ENCODE results near the gene RPS14. TPM values are rescaled to one million over a fixed set of nuclear protein-coding genes. Genes with fewer than 3 reads are reported as not detected.

The RPS14 gene
- total and polyA plus RNA-seq, 9 of the 15 experiments (the other 6 are each of a cell fraction or from before 2014, with no cell fraction given): 1,824 to 5,983 (median 3,017) TPM

DNA sequence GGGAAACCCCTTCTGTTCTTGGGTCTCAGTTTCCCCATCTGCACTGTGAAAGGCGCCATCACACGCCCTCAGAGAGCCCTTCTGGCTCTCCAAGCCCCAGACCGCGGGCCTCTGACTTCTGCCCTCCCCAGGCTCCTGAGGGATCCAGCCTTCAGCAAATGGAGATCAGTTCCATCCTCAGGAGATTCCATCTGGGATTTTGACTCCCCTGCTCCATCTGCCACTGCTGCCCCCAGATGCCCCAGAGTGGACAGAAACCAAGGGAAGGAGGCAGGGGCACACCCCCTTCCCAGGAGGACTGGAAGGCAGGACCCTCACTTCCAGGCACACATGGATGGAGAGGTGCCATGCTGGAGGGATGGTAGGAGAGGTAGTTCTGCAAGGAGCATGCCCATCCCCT lies 18.7 kb upstream of the RPS14 start:
- Histone ChIP-seq H3K36me3 (ENCODE audit: control insufficient read depth, insufficient read depth, low read length) (no peaks in the 10 kb centered on the region), H3K9ac (ENCODE audit: insufficient read depth in 1 of 2, low read depth in 2 of 2, low read length in 2 of 2) (peak overlapping the region in 1 of 2 experiments; percentile 48; a peak in 2 of 4 replicates), H3K4me2 (ENCODE audit: insufficient read depth, low read length) (no peak overlapping the region), H3K27me3 (ENCODE audit: control insufficient read depth in 2 of 2, insufficient read depth in 2 of 2, low read length in 2 of 2) (no peaks in the 10 kb centered on the region), H3K4me1 (replicated peaks in 1 of 2; ENCODE audit: control insufficient read depth in 2 of 2, insufficient read depth in 2 of 2, low read length in 2 of 2) (peaks cover 4% of the 10 kb centered on the region in 2 experiments; a peak in 1 of 5 replicates), H3K9me1 (ENCODE audit: control insufficient read depth, insufficient read depth, low read length) (no peaks in the 10 kb centered on the region), H2AFZ (ENCODE audit: low read depth, low read length) (no peak overlapping the region), H4K20me1 (replicated peaks; ENCODE audit: control insufficient read depth, insufficient read depth, low read length) (no peaks in the 10 kb centered on the region), H3K27ac (ENCODE audit: extremely low read depth, low read depth, low read length) (no peak overlapping the region), H3K79me2 (ENCODE audit: control insufficient read depth, insufficient read depth, low read length) (no peaks in the 10 kb centered on the region), H3K9me3 (replicated peaks; ENCODE audit: control insufficient read depth, insufficient read depth, low read depth, low read length) (no peaks in the 10 kb centered on the region), H3K4me3 (no peak overlapping the region)
- in situ Hi-C loops (cut with MboI): no loop called here
- BruUV-seq (replicated peaks): no TSS peak
- intact Hi-C loops (cut with micrococcal nuclease): no loop called here
- POLR2A ChIA-PET: no interaction called here
- FAIRE-seq: no peak
- no peak for DNase-seq (ENCODE audit: extremely low read depth in 1 of 4, low spot score in 3 of 4)
- WGBS (ENCODE audit: insufficient coverage, low coverage, missing lambda C conversion rate): 19% methylated on average over 3 of the region's 4 CpGs
- no peak for ATAC-seq
- TF ChIP-seq, protein P1, sequence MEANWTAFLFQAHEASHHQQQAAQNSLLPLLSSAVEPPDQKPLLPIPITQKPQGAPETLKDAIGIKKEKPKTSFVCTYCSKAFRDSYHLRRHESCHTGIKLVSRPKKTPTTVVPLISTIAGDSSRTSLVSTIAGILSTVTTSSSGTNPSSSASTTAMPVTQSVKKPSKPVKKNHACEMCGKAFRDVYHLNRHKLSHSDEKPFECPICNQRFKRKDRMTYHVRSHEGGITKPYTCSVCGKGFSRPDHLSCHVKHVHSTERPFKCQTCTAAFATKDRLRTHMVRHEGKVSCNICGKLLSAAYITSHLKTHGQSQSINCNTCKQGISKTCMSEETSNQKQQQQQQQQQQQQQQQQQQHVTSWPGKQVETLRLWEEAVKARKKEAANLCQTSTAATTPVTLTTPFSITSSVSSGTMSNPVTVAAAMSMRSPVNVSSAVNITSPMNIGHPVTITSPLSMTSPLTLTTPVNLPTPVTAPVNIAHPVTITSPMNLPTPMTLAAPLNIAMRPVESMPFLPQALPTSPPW (CRISPR knock-in tag; IDR thresholded peaks at IDR 0.05): no peak
- TF ChIP-seq HSF4 (CRISPR knock-in tag; IDR thresholded peaks at IDR 0.05; ENCODE audit: borderline replicate concordance) (no peak), NRF1 (conservative IDR thresholded peaks at IDR 0.05 in 1 of 2, IDR thresholded peaks at IDR 0.05 in 1 of 2) (no peak), CHCHD3 (CRISPR knock-in tag; IDR thresholded peaks at IDR 0.05) (no peak), HDGF (IDR thresholded peaks at IDR 0.05) (no peak), ZNF263 (CRISPR knock-in tag; IDR thresholded peaks at IDR 0.05; ENCODE audit: borderline replicate concordance) (no peak), NFXL1 (CRISPR knock-in tag; IDR thresholded peaks at IDR 0.05) (no peak), SUPT5H (IDR thresholded peaks at IDR 0.05) (no peak), RBM15 (IDR thresholded peaks at IDR 0.05; ENCODE audit: insufficient read depth, low read length) (no peak), MCM3 (IDR thresholded peaks at IDR 0.05) (no peak)
- TF ChIP-seq, protein P2, sequence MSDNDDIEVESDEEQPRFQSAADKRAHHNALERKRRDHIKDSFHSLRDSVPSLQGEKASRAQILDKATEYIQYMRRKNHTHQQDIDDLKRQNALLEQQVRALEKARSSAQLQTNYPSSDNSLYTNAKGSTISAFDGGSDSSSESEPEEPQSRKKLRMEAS (CRISPR knock-in tag; IDR thresholded peaks at IDR 0.05): no peak
- TF ChIP-seq, protein P3, sequence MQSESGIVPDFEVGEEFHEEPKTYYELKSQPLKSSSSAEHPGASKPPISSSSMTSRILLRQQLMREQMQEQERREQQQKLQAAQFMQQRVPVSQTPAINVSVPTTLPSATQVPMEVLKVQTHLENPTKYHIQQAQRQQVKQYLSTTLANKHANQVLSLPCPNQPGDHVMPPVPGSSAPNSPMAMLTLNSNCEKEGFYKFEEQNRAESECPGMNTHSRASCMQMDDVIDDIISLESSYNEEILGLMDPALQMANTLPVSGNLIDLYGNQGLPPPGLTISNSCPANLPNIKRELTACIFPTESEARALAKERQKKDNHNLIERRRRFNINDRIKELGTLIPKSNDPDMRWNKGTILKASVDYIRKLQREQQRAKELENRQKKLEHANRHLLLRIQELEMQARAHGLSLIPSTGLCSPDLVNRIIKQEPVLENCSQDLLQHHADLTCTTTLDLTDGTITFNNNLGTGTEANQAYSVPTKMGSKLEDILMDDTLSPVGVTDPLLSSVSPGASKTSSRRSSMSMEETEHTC (IDR thresholded peaks at IDR 0.05): no peak
- TF ChIP-seq, protein P4, sequence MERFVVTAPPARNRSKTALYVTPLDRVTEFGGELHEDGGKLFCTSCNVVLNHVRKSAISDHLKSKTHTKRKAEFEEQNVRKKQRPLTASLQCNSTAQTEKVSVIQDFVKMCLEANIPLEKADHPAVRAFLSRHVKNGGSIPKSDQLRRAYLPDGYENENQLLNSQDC (CRISPR knock-in tag; IDR thresholded peaks at IDR 0.05): no peak
- CTCF ChIA-PET (ENCODE audit: low intra/inter-chr PET ratio): no interaction called here
